CD4-positive, alpha-beta memory T cell (primary cell): ENCODE measurements around the gene IL1RAP. TPM values are rescaled to one million over a fixed set of nuclear protein-coding genes. Genes with fewer than 3 reads are reported as not detected.
A peak's percentile ranks its signal among the peaks of the same experiment; 100 is the strongest.

Source experiments
- CTCF ChIA-PET: fragments of 350-600 bp; sonication (Branson Sonifier 250); formaldehyde crosslinking; loops from one replicate; lab custom pipeline; 2021; ENCODE audit warnings: inconsistent platforms; ENCODE audit not compliant: partially characterized antibody; lab: Charles Lee
- POLR2A ChIA-PET: fragments of 350-600 bp; sonication (Branson Sonifier 250); formaldehyde crosslinking; loops from one replicate; lab custom pipeline; 2021; ENCODE audit not compliant: partially characterized antibody; lab: Charles Lee
- DNase-seq, 5 donors: peaks; one replicate each; pipeline versions ENCODE4 v3.0.0 to v3.0.0-alpha.2; 2020 to 2022; ENCODE audit warnings: mixed read lengths in 1 of 5
- H3K27ac ChIP-seq: one replicate; pipeline ENCODE4 v1.7.0; 2013; ENCODE audit warnings: low read depth, low read length
- H3K27me3 ChIP-seq: 2 replicates; pipeline ENCODE4 v1.7.0; 2013; ENCODE audit warnings: mild to moderate bottlenecking, low read length, moderate library complexity; ENCODE audit not compliant: insufficient read depth
- H3K36me3 ChIP-seq: 2 replicates; pipeline ENCODE4 v1.7.0; 2013; ENCODE audit warnings: mild to moderate bottlenecking, low read length, moderate library complexity; ENCODE audit not compliant: insufficient read depth
- H3K4me1 ChIP-seq: 2 replicates; pipeline ENCODE4 v1.7.0; 2013; ENCODE audit warnings: mild to moderate bottlenecking, low read length, moderate library complexity; ENCODE audit not compliant: insufficient read depth
- H3K4me3 ChIP-seq, 2 donors: one replicate each; pipeline ENCODE4 v1.7.0; 2013; ENCODE audit warnings: low read length in 2 of 2, mild to moderate bottlenecking in 1 of 2
- H3K9me3 ChIP-seq, 2 donors: one replicate each; pipeline ENCODE4 v1.7.0; 2013; ENCODE audit warnings: low read length in 2 of 2, control low read depth in 1 of 2; ENCODE audit not compliant: control insufficient read depth in 1 of 2
- H3K27ac Mint-ChIP-seq, 7 donors: one replicate each; pipeline ENCODE4 v1.8.0; 2020 to 2021; ENCODE audit warnings: mixed read lengths in 7 of 7, mild to moderate bottlenecking in 6 of 7, inconsistent platforms in 3 of 7, moderate library complexity in 3 of 7
- H3K27me3 Mint-ChIP-seq, 2 donors: one replicate each; pipeline ENCODE4 v1.8.0; 2020 to 2021; ENCODE audit warnings: mixed read lengths in 2 of 2
- H3K36me3 Mint-ChIP-seq, 2 donors: one replicate each; pipeline ENCODE4 v1.8.0; 2020 to 2021; ENCODE audit warnings: mixed read lengths in 2 of 2, inconsistent platforms in 1 of 2, mild to moderate bottlenecking in 1 of 2
- H3K4me1 Mint-ChIP-seq, 4 donors: one replicate each; pipeline ENCODE4 v1.8.0; 2020 to 2021; ENCODE audit warnings: mixed read lengths in 4 of 4, mild to moderate bottlenecking in 1 of 4
- H3K4me3 Mint-ChIP-seq, 8 donors: one replicate each; pipeline ENCODE4 v1.8.0; 2020 to 2021; ENCODE audit warnings: mixed read lengths in 8 of 8, mild to moderate bottlenecking in 7 of 8, moderate library complexity in 6 of 8, inconsistent platforms in 3 of 8
- H3K9me3 Mint-ChIP-seq, 8 donors: one replicate each; pipeline ENCODE4 v1.8.0; 2020 to 2021; ENCODE audit warnings: mixed read lengths in 8 of 8, mild to moderate bottlenecking in 5 of 8, inconsistent platforms in 3 of 8, moderate library complexity in 1 of 8
- intact Hi-C: fragments of 100-400 bp; cut with micrococcal nuclease; formaldehyde crosslinking; loops from one replicate; pipeline ENCODE4 v1.15.1; 2023
- polyA plus RNA-seq, 2 donors: library from polyadenylated mRNA; unstranded; fragments of 300-500 nt; fragmentation: Illumina TruSeq; gene quantifications; one replicate each; pipeline ENCODE4 v1.2.3, GENCODE V29; 2021
- total RNA-seq, 2 experiments: library from RNA; stranded (reverse); gene quantifications; one replicate each; pipeline ENCODE4 v1.2.3, GENCODE V29; 2021

Gene IL1RAP
- total and polyA plus RNA-seq, 4 experiments from 2014 or later, result 4.1 to 14.6 (median 8.2) TPM

GRCh38 chr3:190608850-190609589 lies 95.1 kb downstream of the IL1RAP start:
- Mint-ChIP-seq H3K27me3 (no peaks in the 10 kb centered on the region), H3K4me3 (no peak overlapping the region), H3K36me3 (peaks cover 51 to 64% of the 10 kb centered on the region in 2 donors), H3K27ac (no peak overlapping the region), H3K4me1 (peaks cover 0 to 8% (median 1%) of the 10 kb centered on the region in 4 donors), H3K9me3 (peaks cover 0 to 4% (median under 1%) of the 10 kb centered on the region in 8 donors)
- Histone ChIP-seq H3K4me1 (no peaks in the 10 kb centered on the region), H3K9me3 (no peaks in the 10 kb centered on the region), H3K27me3 (no peaks in the 10 kb centered on the region), H3K27ac (no peak overlapping the region), H3K36me3 (no peaks in the 10 kb centered on the region), H3K4me3 (no peak overlapping the region)
- no peak for DNase-seq
- CTCF ChIA-PET, result no interaction called here
- POLR2A ChIA-PET, result no interaction called here
- intact Hi-C loops, result no loop called here

- Mint-ChIP-seq H3K4me3 (no peak overlapping the region), H3K27ac (no peak overlapping the region), H3K27me3 (no peaks in the 10 kb centered on the region), H3K36me3 (peaks cover 9 to 22% of the 10 kb centered on the region in 2 donors), H3K4me1 (peaks cover 17 to 28% (median 24%) of the 10 kb centered on the region in 4 donors), H3K9me3 (peaks cover 0 to 2% (median 0%) of the 10 kb centered on the region in 8 donors)
- Histone ChIP-seq H3K4me3 (no peak overlapping the region), H3K9me3 (no peaks in the 10 kb centered on the region), H3K4me1 (peaks cover 27% of the 10 kb centered on the region), H3K27me3 (no peaks in the 10 kb centered on the region), H3K36me3 (no peaks in the 10 kb centered on the region), H3K27ac (no peak overlapping the region)
- CTCF ChIA-PET, result no interaction called here
- DNase-seq, result no peak
- intact Hi-C loops, result no loop called here
- POLR2A ChIA-PET, result no interaction called here
Observed at GRCh38 chr3:190614226-190615059, 100.6 kb downstream of the IL1RAP start.

GRCh38 chr3:190615060-190615384 lies 101.1 kb downstream of the IL1RAP start:
- Histone ChIP-seq H3K27ac (no peak overlapping the region), H3K4me1 (peaks cover 27% of the 10 kb centered on the region), H3K9me3 (no peaks in the 10 kb centered on the region), H3K27me3 (no peaks in the 10 kb centered on the region), H3K4me3 (no peak overlapping the region), H3K36me3 (no peaks in the 10 kb centered on the region)
- no peak overlapping the region for H3K4me3 Mint-ChIP-seq
- H3K4me1 Mint-ChIP-seq, result peaks cover 17 to 28% (median 24%) of the 10 kb centered on the region in 4 donors
- no peaks in the 10 kb centered on the region for H3K27me3 Mint-ChIP-seq
- ChIA-PET POLR2A (no interaction called here), CTCF (no interaction called here)
- no peak for DNase-seq
- H3K9me3 Mint-ChIP-seq, result peaks cover 0 to 2% (median 0%) of the 10 kb centered on the region in 8 donors
- intact Hi-C loops, result no loop called here
- H3K36me3 Mint-ChIP-seq, result peaks cover 4 to 16% of the 10 kb centered on the region in 2 donors
- H3K27ac Mint-ChIP-seq, result no peak overlapping the region

- peaks cover 27% of the 10 kb centered on the region for H3K4me1 ChIP-seq
- no peak overlapping the region for H3K27ac ChIP-seq
- Mint-ChIP-seq H3K4me1 (peaks cover 17 to 28% (median 24%) of the 10 kb centered on the region in 4 donors), H3K27ac (no peak overlapping the region), H3K4me3 (no peak overlapping the region), H3K27me3 (no peaks in the 10 kb centered on the region), H3K36me3 (peaks cover 4 to 16% of the 10 kb centered on the region in 2 donors), H3K9me3 (no peaks in the 10 kb centered on the region)
- H3K27me3 ChIP-seq, result no peaks in the 10 kb centered on the region
- POLR2A ChIA-PET, result no interaction called here
- no peak overlapping the region for H3K4me3 ChIP-seq
- H3K9me3 ChIP-seq, result no peaks in the 10 kb centered on the region
- no peak for DNase-seq
- intact Hi-C loops, result no loop called here
- H3K36me3 ChIP-seq, result no peaks in the 10 kb centered on the region
- CTCF ChIA-PET, result no interaction called here
Observed at GRCh38 chr3:190615607-190616006, 101.7 kb downstream of the IL1RAP start.

- Mint-ChIP-seq H3K4me3 (peak overlapping the region in 1 of 8 donors; percentile 9), H3K27ac (no peak overlapping the region), H3K27me3 (no peaks in the 10 kb centered on the region), H3K9me3 (no peaks in the 10 kb centered on the region), H3K36me3 (peaks cover 9 to 13% of the 10 kb centered on the region in 2 donors), H3K4me1 (peaks cover 17 to 28% (median 24%) of the 10 kb centered on the region in 4 donors)
- Histone ChIP-seq H3K27ac (no peak overlapping the region), H3K9me3 (no peaks in the 10 kb centered on the region), H3K4me1 (peaks cover 27% of the 10 kb centered on the region), H3K4me3 (no peak overlapping the region), H3K27me3 (no peaks in the 10 kb centered on the region), H3K36me3 (no peaks in the 10 kb centered on the region)
- intact Hi-C loops, result no loop called here
- ChIA-PET CTCF (no interaction called here), POLR2A (no interaction called here)
- DNase-seq, result no peak
Observed at GRCh38 chr3:190616637-190617036, 102.8 kb downstream of the IL1RAP start.

- Histone ChIP-seq H3K4me3 (no peak overlapping the region), H3K27me3 (no peaks in the 10 kb centered on the region), H3K36me3 (no peaks in the 10 kb centered on the region), H3K4me1 (peaks cover 27% of the 10 kb centered on the region), H3K9me3 (no peaks in the 10 kb centered on the region), H3K27ac (no peak overlapping the region)
- Mint-ChIP-seq H3K36me3 (peaks cover 12% of the 10 kb centered on the region in 2 donors), H3K27me3 (no peaks in the 10 kb centered on the region), H3K9me3 (no peaks in the 10 kb centered on the region), H3K27ac (peak overlapping the region in 3 of 7 donors; percentile 1 to 3 (median 2)), H3K4me1 (peaks cover 17 to 28% (median 24%) of the 10 kb centered on the region in 4 donors), H3K4me3 (peak overlapping the region in 1 of 8 donors; percentile 9)
- intact Hi-C loops, result no loop called here
- DNase-seq, result peak in 3 of 5 donors; percentile 1 to 7 (median 5)
- ChIA-PET POLR2A (no interaction called here), CTCF (no interaction called here)
Observed at GRCh38 chr3:190617185-190617584, 103.3 kb downstream of the IL1RAP start.

- no peak overlapping the region for H3K4me3 ChIP-seq
- intact Hi-C loops, result no loop called here
- no peaks in the 10 kb centered on the region for H3K9me3 ChIP-seq
- H3K36me3 ChIP-seq, result no peaks in the 10 kb centered on the region
- H3K4me1 ChIP-seq, result peaks cover 27% of the 10 kb centered on the region
- no peak for DNase-seq
- no peaks in the 10 kb centered on the region for H3K27me3 ChIP-seq
- CTCF ChIA-PET, result no interaction called here
- H3K36me3 Mint-ChIP-seq, result peaks cover 19 to 21% of the 10 kb centered on the region in 2 donors
- H3K4me1 Mint-ChIP-seq, result peaks cover 17 to 28% (median 24%) of the 10 kb centered on the region in 4 donors
- H3K9me3 Mint-ChIP-seq, result no peaks in the 10 kb centered on the region
- no peaks in the 10 kb centered on the region for H3K27me3 Mint-ChIP-seq
- H3K27ac Mint-ChIP-seq, result peak overlapping the region in 6 of 7 donors; percentile 0 to 77 (median 46)
- no peak overlapping the region for H3K27ac ChIP-seq
- H3K4me3 Mint-ChIP-seq, result peak overlapping the region in 4 of 8 donors; percentile 8 to 53 (median 19)
- POLR2A ChIA-PET, result interaction anchor here (0.5 to 0.8 kb wide), 2 partner anchors 12 to 104 kb away, joined by 3 to 4 read pairs; no protein-coding TSS in a partner anchor
Observed at GRCh38 chr3:190618330-190619030, 104.6 kb downstream of the IL1RAP start.
